Liver (tissue), 3 donors: ENCODE measurements around the gene PGBD5.

Experiments used
- ATF3 ChIP-seq: IDR thresholded peaks from 2 replicates; pipeline ENCODE4 v1.6.1; 2016; ENCODE audit warnings: antibody characterized with exemption
- CTCF ChIP-seq: fragments of 150-350 bp; IDR thresholded peaks from 2 replicates; pipeline ENCODE4 v1.5.1; 2017; ENCODE audit warnings: improper control_type of control experiment, low read depth, low read length; ENCODE audit not compliant: missing input control
- EGR1 ChIP-seq, 2 donors: IDR thresholded peaks; 2 replicates each; pipeline ENCODE4 v1.6.1; 2016 to 2018; ENCODE audit warnings: antibody characterized with exemption in 2 of 2, low read depth in 2 of 2
- FOXA1 ChIP-seq: IDR thresholded peaks from 2 replicates; pipeline ENCODE4 v1.6.1; 2016; ENCODE audit warnings: antibody characterized with exemption
- RXRA ChIP-seq, 2 donors: IDR thresholded peaks; 2 replicates each; pipeline ENCODE4 v1.6.1; 2017 to 2018; ENCODE audit warnings: antibody characterized with exemption in 2 of 2, mild to moderate bottlenecking in 1 of 2
- SP1 ChIP-seq: IDR thresholded peaks from 2 replicates; pipeline ENCODE4 v1.6.1; 2018; ENCODE audit warnings: antibody characterized with exemption, mild to moderate bottlenecking
- TAF1 ChIP-seq: conservative IDR thresholded peaks from 2 replicates; pipeline ENCODE4 v1.6.1; 2016; ENCODE audit warnings: antibody characterized with exemption, mild to moderate bottlenecking
- YY1 ChIP-seq: IDR thresholded peaks from 2 replicates; pipeline ENCODE4 v1.6.1; 2016; ENCODE audit warnings: antibody characterized with exemption, mild to moderate bottlenecking
- TF ChIP-seq, protein P1 (sequence below): IDR thresholded peaks from 2 replicates; pipeline ENCODE4 v1.6.1; 2016; ENCODE audit warnings: antibody characterized with exemption
- donor health status: healthy.
- donor health status: healthy.

DNA sequence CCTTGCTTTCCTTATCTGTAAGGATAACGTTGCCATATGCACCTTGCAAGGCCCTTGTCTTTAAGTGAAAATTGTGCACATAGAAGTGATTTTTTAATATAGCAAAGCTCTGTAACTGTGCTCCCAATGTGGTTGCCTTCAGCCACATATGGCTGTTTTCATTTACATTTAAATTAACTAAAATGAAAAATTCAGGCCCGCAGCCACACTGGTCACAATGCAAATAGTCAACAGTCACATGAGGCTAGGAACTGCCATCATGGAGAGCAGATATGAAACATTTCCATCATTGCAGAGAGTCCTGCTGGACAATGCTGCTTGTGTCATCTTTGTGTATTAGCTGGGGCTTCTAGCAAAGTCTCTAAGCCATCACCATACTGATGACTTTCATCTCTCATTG is 83.4 kb downstream of the PGBD5 start:
- no peak for TF ChIP-seq YY1
- TF ChIP-seq FOXA1, result no peak
- no peak for TF ChIP-seq TAF1
- TF ChIP-seq ATF3, result no peak
- no peak for TF ChIP-seq CTCF
- TF ChIP-seq, protein P1, sequence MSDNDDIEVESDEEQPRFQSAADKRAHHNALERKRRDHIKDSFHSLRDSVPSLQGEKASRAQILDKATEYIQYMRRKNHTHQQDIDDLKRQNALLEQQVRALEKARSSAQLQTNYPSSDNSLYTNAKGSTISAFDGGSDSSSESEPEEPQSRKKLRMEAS, result no peak
- no peak for TF ChIP-seq RXRA (IDR thresholded peaks at IDR 0.05)
- TF ChIP-seq SP1, result no peak
- no peak for TF ChIP-seq EGR1 (IDR thresholded peaks at IDR 0.05; ENCODE audit: low read depth in 2 of 2)
